ENCODE results near the gene DYNLRB1.

GRCh38 chr20:34559311-34560140 lies 43.3 kb downstream of the DYNLRB1 start:
- TF ChIP-seq CTCF (IDR thresholded peaks at IDR 0.05): no peak
- no peak for TF ChIP-seq EP300 (IDR thresholded peaks at IDR 0.05)
- no peak for TF ChIP-seq POLR2AphosphoS5 (IDR thresholded peaks at IDR 0.05)
